Left lung (tissue), 10 donors: ENCODE measurements around the gene MED29. TPM values are rescaled to one million over a fixed set of nuclear protein-coding genes. Genes with fewer than 3 reads are reported as not detected.

Experiments used
- ATAC-seq: fragments of 200-7000 bp; cut with Tn5 transposase; one replicate; pipeline ENCODE4 v1.9.1; 2020; ENCODE audit warnings: moderate library complexity
- DNase-seq, 4 donors: peaks; one replicate each; pipeline ENCODE4 v3.0.0-alpha.2; 2013 to 2020
- H3K27ac ChIP-seq, 2 donors: fragments of 200-600 bp; sonication (generic) in 1 of 2; one replicate each; pipeline versions ENCODE4 v1.5.0 to v1.8.0; 2020 to 2021
- H3K27me3 ChIP-seq, 2 donors: fragments of 200-600 bp; sonication (generic) in 1 of 2; one replicate each; pipeline versions ENCODE4 v1.5.0 to v1.8.0; 2020 to 2021
- H3K36me3 ChIP-seq, 2 donors: fragments of 200-600 bp; sonication (generic) in 1 of 2; one replicate each; pipeline versions ENCODE4 v1.5.0 to v1.8.0; 2020 to 2021
- H3K4me1 ChIP-seq, 2 donors: fragments of 200-600 bp; one replicate each; pipeline ENCODE4 v1.8.0; 2021
- H3K4me3 ChIP-seq, 2 donors: fragments of 200-600 bp; sonication (generic) in 1 of 2; one replicate each; pipeline versions ENCODE4 v1.5.0 to v1.8.0; 2020 to 2021; ENCODE audit warnings: mild to moderate bottlenecking in 1 of 2
- H3K9me3 ChIP-seq, 2 donors: fragments of 200-600 bp; sonication (generic) in 1 of 2; one replicate each; pipeline versions ENCODE4 v1.5.0 to v1.8.0; 2020 to 2021
- CTCF ChIP-seq, 2 donors: fragments of 200-600 bp; sonication (generic) in 1 of 2; IDR thresholded peaks; one replicate each; pipeline versions ENCODE4 v1.5.0 to v1.8.0; 2021; ENCODE audit warnings: antibody characterized with exemption in 2 of 2
- intact Hi-C, 2 donors: fragments of 100-400 bp; cut with DNase I; formaldehyde crosslinking; loops; one replicate each; pipeline versions ENCODE4 v1.11.2 to v1.14.2; 2022
- polyA plus RNA-seq, 6 donors: library from polyadenylated mRNA; unstranded; fragments of 120-200 nt; gene quantifications; one replicate each; pipeline ENCODE4 v1.2.1, GENCODE V29; 2013; ENCODE audit not compliant: insufficient read length in 6 of 6
- total RNA-seq, 2 donors: library from RNA; stranded (reverse); fragmentation: NEBNext Ultra II Directional; extraction: Animal tissue kit (Norgen Biotek cat#: 25700); gene quantifications; one replicate each; pipeline ENCODE4 v1.2.1, GENCODE V29; 2021
- donor health status: DM: no; HTN: yes; CAD: no.
- donor health status: DM: no; HTN: no; CAD: no.

The MED29 gene
- total and polyA plus RNA-seq, 8 donors, result 28.7 to 43.4 (median 33.5) TPM

- intact Hi-C loops, result no loop called here
- no peak for TF ChIP-seq CTCF (IDR thresholded peaks at IDR 0.05)
- peak in 3 of 4 donors; percentile 16 to 95 (median 89) for DNase-seq
- Histone ChIP-seq H3K36me3 (peaks cover 0 to 37% of the 10 kb centered on the region in 2 donors), H3K27me3 (no peaks in the 10 kb centered on the region), H3K4me3 (peak overlapping the region in 1 of 2 donors; percentile 34), H3K4me1 (peaks cover 28 to 66% of the 10 kb centered on the region in 2 donors), H3K27ac (peak overlapping the region; percentile 84 to 99), H3K9me3 (no peaks in the 10 kb centered on the region)
- ATAC-seq, result peak; percentile 17
These were observed 7.2 kb downstream of the MED29 start for GRCh38 chr19:39398297-39398864.

GRCh38 chr19:39399668-39400050 lies 8.5 kb downstream of the MED29 start:
- H3K27me3 ChIP-seq, result no peaks in the 10 kb centered on the region
- DNase-seq (no peak), ATAC-seq (no peak)
- H3K36me3 ChIP-seq, result peaks cover 0 to 25% of the 10 kb centered on the region in 2 donors
- no peak overlapping the region for H3K4me3 ChIP-seq
- H3K4me1 ChIP-seq, result peaks cover 29 to 75% of the 10 kb centered on the region in 2 donors
- intact Hi-C loops, result no loop called here
- peak overlapping the region; percentile 84 to 99 for H3K27ac ChIP-seq
- TF ChIP-seq CTCF (IDR thresholded peaks at IDR 0.05), result no peak
- no peaks in the 10 kb centered on the region for H3K9me3 ChIP-seq

DNA sequence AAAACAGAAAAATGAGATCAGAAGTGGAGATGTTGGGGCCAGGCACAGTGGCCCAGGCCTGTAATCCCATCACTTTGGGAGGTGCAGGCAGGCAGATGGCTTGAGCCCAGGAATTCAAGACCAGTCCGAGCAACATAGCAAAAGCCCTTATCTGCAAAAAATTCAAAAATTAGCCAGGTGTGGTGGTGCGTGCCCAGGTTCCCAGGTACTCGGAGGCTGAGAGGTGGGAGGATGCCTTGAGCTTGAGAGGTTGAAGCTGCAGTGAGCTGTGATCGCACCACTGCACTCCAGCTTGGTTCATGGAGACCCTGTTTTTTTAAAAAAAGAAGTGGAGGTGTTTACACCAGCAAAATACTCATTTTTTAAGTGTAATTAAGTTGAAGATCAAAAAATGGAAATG lies 8.9 kb downstream of the MED29 start:
- ATAC-seq, result no peak
- TF ChIP-seq CTCF (IDR thresholded peaks at IDR 0.05), result no peak
- H3K36me3 ChIP-seq, result peaks cover 0 to 21% of the 10 kb centered on the region in 2 donors
- peak overlapping the region in 1 of 2 donors; percentile 99 for H3K27ac ChIP-seq
- H3K9me3 ChIP-seq, result no peaks in the 10 kb centered on the region
- no peak for DNase-seq
- no peaks in the 10 kb centered on the region for H3K27me3 ChIP-seq
- intact Hi-C loops, result no loop called here
- peaks cover 29 to 79% of the 10 kb centered on the region in 2 donors for H3K4me1 ChIP-seq
- no peak overlapping the region for H3K4me3 ChIP-seq

DNA sequence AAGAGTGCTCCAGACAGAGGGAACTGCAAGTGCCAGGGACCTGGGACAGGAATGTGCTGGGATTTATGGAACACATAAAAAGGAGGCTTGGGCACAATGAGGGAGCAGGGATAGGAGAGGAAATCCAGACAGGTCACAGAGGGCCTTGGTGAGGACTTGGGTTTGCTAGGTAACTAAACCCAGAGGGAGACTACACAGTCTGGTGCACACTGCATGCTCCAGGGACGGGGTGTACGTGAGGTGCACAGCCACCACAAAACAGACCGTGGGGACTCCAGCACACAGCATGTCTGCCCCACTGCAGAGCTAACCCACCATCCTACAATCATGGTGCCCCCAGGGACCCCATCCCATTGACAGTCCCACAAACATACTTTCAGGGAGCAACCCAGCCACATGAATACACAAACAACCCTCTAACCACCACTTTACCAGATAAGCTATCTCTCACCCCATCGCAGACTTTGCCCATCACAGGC lies 9.9 kb downstream of the MED29 start:
- no peaks in the 10 kb centered on the region for H3K27me3 ChIP-seq
- peak overlapping the region in 1 of 2 donors; percentile 9 for H3K4me3 ChIP-seq
- no peaks in the 10 kb centered on the region for H3K9me3 ChIP-seq
- ATAC-seq, result no peak
- H3K4me1 ChIP-seq, result peaks cover 29 to 90% of the 10 kb centered on the region in 2 donors
- no peak for TF ChIP-seq CTCF (IDR thresholded peaks at IDR 0.05)
- peak overlapping the region; percentile 96 to 100 for H3K27ac ChIP-seq
- intact Hi-C loops, result no loop called here
- peaks cover 0 to 10% of the 10 kb centered on the region in 2 donors for H3K36me3 ChIP-seq
- no peak for DNase-seq

DNA sequence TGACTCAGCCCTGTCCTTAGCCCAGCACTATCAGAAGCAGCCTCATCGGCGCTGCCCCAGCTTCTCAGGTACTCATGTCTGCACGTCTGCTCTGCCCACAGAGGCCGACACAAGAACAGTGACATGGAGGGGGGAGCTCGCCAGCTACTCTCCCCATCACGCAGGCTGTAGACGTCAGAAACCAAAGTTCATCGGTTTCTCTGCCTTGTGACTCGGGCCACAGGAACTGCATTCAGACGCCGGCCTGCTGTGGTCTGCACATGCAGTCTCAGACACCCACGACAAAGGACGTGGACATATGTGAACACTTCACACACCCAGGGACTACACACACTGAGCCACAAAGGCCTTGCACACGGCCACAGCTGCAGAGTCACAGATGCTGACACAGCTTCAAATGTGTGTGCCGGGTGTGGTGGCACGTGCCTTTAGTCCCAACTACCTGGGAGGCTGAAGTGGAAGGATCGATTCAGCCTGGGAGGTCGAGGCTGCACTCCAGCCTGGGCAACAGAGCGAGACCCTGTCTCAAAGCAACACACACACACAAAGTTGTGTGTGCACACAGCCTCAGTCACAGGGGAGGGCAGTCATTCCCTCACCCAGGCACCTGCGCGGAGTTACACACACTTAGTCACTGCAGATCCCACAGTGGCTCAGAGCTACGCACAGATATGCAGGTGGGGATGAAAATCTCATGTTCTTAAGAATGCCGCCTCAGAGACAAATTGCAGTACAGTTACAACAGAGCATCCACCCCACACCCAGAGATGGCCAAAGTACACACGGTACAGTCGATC lies 10.6 kb downstream of the MED29 start:
- no peaks in the 10 kb centered on the region for H3K9me3 ChIP-seq
- H3K36me3 ChIP-seq, result peaks cover 0 to 7% of the 10 kb centered on the region in 2 donors
- H3K4me3 ChIP-seq, result peak overlapping the region in 1 of 2 donors; percentile 47
- H3K27me3 ChIP-seq, result no peaks in the 10 kb centered on the region
- H3K4me1 ChIP-seq, result peaks cover 29 to 92% of the 10 kb centered on the region in 2 donors
- TF ChIP-seq CTCF (IDR thresholded peaks at IDR 0.05), result no peak
- intact Hi-C loops, result no loop called here
- no peak for ATAC-seq
- DNase-seq, result peak in 1 of 4 donors; percentile 84
- H3K27ac ChIP-seq, result peak overlapping the region; percentile 96 to 100
